GM18909 (cell line): Measurements from ENCODE around the gene SLC1A2.
A peak's percentile ranks its signal among the peaks of the same experiment; 100 is the strongest.

Experiments
- ATAC-seq: cut with Tn5 transposase; IDR thresholded peaks from one replicate; pipeline ENCODE4 v1.9.1; 2021; ENCODE audit warnings: mild to moderate bottlenecking; ENCODE audit not compliant: unreplicated experiment, poor library complexity

Gene SLC1A2

GRCh38 chr11:35414776-35415175 lies 4.6 kb downstream of the SLC1A2 start:
- no peak for ATAC-seq

- ATAC-seq: no peak
These were observed 5.0 kb downstream of the SLC1A2 start for GRCh38 chr11:35414311-35414710.

- no peak for ATAC-seq
These were observed 5.8 kb downstream of the SLC1A2 start for GRCh38 chr11:35413598-35413997.

GRCh38 chr11:35412285-35412684 lies 7.1 kb downstream of the SLC1A2 start:
- no peak for ATAC-seq

- no peak for ATAC-seq
These were observed 12.3 kb downstream of the SLC1A2 start for GRCh38 chr11:35407041-35407440.

- ATAC-seq: no peak
These were observed 15.0 kb downstream of the SLC1A2 start for GRCh38 chr11:35404388-35404775.

GRCh38 chr11:35403765-35404387 lies 15.5 kb downstream of the SLC1A2 start:
- ATAC-seq: no peak

GRCh38 chr11:35402751-35403660 lies 16.4 kb downstream of the SLC1A2 start:
- ATAC-seq: no peak

- ATAC-seq: no peak
These were observed 20.5 kb downstream of the SLC1A2 start for GRCh38 chr11:35398881-35399280.

- ATAC-seq: no peak
These were observed 24.4 kb downstream of the SLC1A2 start for GRCh38 chr11:35394941-35395340.

- ATAC-seq: no peak
These were observed 26.3 kb downstream of the SLC1A2 start for GRCh38 chr11:35393098-35393497.

- ATAC-seq: peak; percentile 55
These were observed 27.3 kb downstream of the SLC1A2 start for GRCh38 chr11:35391922-35392688.

GRCh38 chr11:35390737-35391682 lies 28.3 kb downstream of the SLC1A2 start:
- ATAC-seq: peak; percentile 92

- ATAC-seq: no peak
These were observed 29.4 kb downstream of the SLC1A2 start for GRCh38 chr11:35389897-35390465.

GRCh38 chr11:35389112-35389511 lies 30.2 kb downstream of the SLC1A2 start:
- ATAC-seq: no peak

GRCh38 chr11:35388061-35388460 lies 31.3 kb downstream of the SLC1A2 start:
- ATAC-seq: no peak

- no peak for ATAC-seq
These were observed 32.0 kb downstream of the SLC1A2 start for GRCh38 chr11:35387111-35387982.

- no peak for ATAC-seq
These were observed 35.4 kb downstream of the SLC1A2 start for GRCh38 chr11:35383953-35384352.
